Stimulated activated CD8-positive, alpha-beta memory T cell treated with anti-CD3 and anti-CD28 coated beads, Interleukin-7, amount 100 ng/mL, for 24 hours (primary cell): ENCODE measurements around the gene SLC26A9.

Source experiments
- DNase-seq: peaks from one replicate; pipeline ENCODE4 v3.0.0-alpha.2; 2020; ENCODE audit warnings: low read depth

Gene SLC26A9

GRCh38 chr1:205948886-205949285, 5.6 kb upstream of the SLC26A9 start:
- no peak for DNase-seq

DNA sequence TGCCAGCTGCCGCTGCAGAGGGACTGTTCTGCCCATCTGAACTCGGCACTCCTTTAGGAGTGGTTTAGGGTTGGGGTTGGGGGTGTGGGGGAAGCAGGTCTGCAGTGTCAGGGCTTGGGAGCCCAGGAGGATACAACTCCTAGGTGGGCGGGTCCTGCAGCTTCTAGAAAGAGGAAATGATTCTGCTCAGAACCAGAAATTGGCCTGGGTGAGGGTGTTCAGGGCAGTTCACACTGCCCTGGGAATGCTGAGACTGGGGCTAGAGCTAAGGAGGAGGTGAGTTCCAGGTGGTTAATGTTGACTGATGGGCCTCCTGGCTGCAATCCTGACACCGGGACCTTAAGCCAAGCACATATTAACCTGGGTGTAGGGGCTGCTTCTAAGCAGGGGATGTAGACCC, 4.8 kb upstream of the SLC26A9 start:
- no peak for DNase-seq

DNA sequence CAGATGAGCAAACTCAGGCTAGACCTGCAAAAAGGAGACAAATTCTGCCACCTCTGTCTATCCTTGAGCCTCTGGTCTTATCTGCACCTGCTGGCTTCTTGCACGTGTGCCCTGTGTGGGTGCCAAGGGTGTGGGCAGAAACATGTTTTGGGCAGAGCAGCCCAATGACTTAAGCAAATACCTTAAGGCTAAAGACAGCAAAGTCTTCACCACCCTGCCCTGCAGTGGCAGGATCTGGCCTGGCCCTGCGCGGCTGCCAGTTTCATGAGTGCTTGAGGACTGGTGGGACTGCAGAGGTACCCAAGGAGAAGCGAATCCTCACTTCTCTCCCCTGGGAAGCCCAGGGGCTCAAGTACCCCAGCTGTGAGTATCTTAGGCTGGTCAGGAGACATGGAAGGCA, 3.8 kb upstream of the SLC26A9 start:
- no peak for DNase-seq

- no peak for DNase-seq
Observed at GRCh38 chr1:205945069-205945468, 1.8 kb upstream of the SLC26A9 start.

DNA sequence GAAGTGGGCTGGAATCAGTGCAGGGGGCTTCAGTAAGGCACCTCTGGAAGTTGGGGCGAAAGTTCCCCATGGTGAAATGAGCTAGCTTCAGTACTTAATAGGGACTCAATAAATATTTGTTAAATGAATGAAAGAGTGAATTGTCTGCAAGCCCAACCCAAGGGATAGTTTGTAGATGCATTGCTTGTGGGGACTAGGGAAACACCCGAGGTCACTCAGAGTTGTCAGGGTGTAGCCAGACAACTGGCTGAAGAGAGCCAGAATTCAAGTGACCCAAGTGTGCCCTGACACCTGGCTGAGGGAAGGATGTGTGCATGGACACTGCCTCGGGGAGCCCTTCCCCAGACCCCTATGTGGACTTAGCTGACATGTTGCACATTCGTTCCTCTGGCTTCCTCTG, 1.3 kb upstream of the SLC26A9 start:
- no peak for DNase-seq

DNA sequence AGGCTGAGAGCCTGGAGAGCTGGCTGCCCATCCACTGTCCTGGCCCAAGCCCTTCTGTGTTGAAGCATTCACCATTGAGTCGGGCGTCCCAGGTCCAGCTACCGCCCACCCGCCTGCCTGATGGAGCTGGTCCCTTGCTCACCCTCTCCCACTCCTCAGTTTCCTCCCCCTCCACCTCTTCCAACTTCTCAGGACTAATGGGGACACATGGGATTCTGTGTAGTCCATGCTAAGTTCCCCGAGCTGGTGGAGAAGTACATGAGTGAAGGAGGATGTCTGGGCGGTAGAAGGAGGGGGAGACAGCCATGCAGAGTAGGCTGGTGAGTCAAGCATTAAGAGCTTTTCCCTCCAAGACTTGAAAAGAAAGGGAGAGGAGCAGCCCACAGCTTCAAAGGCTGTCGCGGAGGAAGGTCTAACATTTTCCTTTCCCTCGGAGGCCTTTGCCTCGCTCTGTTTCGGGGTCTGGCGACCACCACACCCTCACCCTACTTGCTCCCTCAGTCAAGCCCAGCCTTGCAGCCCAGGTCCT, 561 bp downstream of the SLC26A9 start:
- DNase-seq, result no peak

DNA sequence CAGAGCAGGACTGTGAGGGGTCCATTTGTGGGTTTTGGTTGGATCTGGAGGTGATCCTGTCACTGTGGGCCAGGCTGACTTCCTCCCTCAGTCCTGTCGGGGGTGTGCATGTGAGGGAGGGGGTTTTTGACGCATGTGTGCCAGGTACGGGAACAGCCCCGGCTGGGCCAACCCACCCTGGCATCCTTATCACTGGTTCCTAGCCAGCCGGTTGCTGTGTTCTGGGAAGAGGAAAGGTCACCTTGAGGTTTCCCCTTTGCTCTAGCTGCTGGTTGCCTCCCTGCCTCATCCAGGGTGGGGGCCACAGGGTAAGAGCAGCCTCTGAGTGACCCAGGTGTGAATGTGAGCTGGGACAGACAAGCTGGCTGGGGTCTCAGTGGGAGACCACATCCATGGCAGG, 2.5 kb downstream of the SLC26A9 start:
- DNase-seq, result no peak

DNA sequence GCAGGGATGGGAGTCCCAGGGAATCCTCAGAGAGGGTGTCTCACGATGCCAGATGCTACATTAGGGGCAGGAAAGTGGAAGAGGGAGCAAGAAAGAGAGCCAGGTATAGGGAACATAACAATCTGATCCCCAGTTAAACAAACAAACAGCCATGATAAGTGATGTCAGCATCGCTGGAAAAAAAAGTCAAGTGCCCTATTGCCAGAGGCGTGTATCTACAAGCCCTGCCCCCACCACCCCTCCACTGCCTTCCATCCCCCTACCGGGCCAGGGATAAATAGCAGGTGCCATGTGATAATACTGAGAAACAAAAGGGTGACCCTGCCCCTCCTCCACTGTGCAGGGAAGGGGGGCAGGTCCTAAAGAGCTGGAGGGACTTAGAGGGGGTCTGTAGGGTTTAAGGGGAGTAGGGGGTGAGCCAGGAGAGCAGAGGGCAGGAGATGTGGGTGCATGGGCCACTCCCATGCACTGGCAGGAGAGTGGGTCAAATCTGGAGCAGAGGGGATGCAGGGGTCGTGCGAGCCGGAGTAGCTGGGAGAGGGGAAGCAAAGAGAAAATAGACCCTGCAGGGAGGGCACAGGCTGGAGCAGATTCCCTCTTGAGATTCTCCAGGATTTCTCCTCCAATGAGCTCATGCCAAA, 3.4 kb downstream of the SLC26A9 start:
- DNase-seq, result no peak

- DNase-seq, result no peak
Observed at GRCh38 chr1:205938682-205939081, 4.6 kb downstream of the SLC26A9 start.

DNA sequence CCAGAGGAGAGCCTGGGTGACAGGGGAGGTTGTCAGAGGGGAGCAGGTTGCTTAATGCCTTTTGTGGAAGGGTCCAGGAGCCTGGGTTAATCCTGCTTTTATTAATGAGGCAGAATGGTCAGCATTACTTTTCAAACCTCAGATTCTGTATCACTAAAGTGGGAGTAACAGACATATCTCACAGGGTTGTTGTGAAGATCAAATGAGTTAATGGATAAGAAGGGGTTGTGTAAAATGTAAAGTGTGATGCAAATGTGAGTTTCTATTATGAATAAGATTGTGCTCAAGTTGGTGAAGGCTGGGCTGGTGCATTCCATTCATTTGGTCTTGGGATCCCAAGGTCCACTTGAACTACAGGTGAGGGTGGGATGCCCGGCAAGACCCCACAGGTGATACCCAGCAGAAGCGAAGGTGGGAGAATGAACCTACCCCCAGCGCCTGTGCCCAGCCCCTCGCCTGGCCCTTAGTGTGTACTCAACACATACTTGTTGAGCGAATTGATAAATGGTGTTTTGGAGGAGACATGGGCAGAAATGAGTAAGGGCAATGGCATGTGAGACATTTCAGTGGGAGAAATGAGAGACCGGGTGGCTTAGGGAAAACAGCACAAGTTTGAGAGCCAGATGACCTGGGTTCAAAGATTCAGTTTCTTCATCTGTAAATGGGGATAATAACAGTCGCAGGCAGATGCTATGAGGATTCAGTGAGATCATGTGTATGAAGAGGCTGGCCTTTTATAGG, 6.2 kb downstream of the SLC26A9 start:
- DNase-seq, result no peak

GRCh38 chr1:205936311-205936710, 6.9 kb downstream of the SLC26A9 start:
- no peak for DNase-seq

- DNase-seq, result no peak
Observed at GRCh38 chr1:205935869-205936268, 7.4 kb downstream of the SLC26A9 start.

GRCh38 chr1:205934788-205935187, 8.5 kb downstream of the SLC26A9 start:
- no peak for DNase-seq

DNA sequence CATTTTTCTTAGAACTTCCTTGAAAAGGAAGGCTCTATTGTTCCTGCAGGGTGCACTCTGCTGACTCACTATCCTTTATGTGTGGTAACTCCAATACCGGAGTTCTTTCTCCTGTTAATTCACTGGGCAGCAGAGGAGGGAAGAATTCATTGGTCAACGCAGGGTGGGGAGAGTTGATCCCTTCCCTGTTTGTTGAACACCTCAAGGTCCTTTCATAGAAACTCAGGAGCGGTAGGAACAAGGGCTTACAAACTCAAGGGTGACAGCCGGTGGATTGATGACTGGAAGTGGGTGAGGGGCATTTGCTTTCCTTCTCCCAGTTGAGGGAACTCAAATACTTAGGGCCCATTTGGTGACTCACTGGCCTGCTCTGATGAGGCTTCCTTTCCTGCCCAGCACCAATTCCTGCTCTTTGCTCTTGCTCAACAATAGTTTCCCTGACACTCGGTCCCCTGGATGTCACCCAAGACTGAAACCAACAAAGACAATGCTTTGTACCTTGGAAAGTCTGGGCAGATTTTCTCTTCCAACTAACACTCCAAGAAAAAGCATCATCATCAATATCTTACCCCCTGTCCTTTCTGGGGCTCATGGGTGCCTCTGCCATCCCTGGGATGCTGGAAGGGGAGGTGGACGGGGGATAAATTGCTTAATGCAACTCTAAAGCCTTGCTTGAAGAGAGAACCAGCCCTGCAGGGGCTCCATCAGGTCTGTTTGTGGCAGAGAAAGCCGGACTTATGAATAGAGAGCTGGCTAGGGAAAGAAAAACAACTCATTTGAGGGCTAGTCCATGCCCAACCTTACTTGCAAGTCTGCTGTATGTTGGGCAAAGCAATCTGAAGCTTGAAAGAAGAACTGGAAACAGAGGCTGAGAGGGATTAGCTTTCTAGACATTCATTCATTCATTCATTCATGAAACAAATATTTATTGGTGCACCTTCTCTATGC, 9.3 kb downstream of the SLC26A9 start:
- no peak for DNase-seq

DNA sequence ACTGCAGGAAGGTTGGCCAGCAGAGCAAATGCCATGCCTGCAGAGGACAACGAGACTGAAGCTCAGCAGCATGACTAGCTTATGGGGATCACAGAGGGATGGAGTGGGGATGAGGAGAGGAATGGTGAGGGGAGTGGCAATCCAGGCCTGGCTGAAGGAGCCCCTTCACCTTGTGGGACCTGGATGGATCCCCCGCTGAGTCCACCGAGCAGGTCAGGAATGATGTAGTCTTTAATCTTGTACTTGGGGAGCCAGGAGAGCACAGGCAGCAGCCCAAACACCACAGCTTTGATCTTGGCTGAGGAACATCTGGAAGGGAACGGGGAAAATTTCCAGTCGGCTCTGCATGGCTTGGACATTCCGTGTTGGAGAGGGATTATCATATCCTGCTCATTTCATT, 10.5 kb downstream of the SLC26A9 start:
- no peak for DNase-seq

DNA sequence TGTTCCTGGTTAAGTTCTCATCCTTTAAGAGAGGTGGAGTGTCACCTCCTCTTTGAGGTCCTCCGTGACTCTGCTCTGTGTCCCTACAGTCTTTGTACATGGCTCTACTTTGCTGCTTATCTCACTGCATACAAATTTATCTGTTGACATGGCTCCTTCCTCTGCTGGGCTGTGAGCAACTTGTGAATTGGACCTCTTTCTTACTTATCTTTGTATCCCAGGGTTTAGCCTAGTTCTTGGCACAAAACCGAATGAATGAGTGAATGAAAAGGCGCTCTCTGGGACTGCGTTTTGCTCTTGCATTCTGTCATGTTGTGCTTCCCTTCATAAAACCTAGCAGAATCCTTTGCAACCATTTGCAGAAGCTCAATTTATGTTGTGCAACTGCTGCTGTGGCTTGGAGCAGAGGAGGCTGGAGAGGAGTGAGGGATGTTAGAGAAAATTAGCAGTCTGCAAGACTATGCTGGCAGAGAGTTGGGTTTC, 12.4 kb downstream of the SLC26A9 start:
- DNase-seq, result no peak

DNA sequence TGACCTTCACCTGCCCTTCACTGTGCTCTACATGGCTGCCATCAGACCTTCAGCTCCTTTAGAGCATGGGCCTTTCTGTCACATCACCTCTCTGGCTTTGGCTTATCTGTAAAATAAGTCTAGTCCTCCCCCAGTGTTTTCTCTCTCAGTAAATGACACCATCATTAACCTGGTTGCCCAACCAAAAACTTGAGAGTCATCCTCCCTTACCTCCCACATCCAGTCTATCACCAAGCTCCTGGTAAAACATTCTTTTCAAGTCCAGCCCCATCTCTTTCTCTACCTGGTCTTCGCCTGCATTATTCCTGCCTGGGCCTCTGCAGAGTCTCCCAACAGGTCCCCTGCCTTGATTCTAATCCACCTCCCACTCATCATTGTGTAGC, 13.1 kb downstream of the SLC26A9 start:
- DNase-seq, result no peak

- no peak for DNase-seq
Observed at GRCh38 chr1:205929496-205930194, 13.6 kb downstream of the SLC26A9 start.

DNA sequence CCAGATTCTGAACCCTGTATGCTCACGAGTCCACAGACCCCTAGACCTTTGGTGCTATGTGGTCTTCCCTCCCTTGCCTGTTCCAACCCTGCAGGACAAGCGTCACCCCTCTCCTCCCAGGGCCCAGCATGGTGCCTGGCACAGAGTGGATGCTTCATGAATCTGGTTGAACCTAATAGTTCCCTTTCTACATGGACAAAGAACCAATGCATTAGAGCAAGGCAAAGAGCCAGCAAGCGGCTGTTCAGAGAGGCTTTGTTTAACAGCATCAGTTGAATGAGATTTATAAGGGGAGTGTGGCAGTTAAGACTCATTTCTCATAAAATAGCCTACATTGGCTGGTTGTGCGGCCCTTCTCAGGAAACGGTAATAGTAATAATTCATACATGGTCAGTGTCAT, 14.9 kb downstream of the SLC26A9 start:
- no peak for DNase-seq

GRCh38 chr1:205927676-205928075, 15.6 kb downstream of the SLC26A9 start:
- no peak for DNase-seq

DNA sequence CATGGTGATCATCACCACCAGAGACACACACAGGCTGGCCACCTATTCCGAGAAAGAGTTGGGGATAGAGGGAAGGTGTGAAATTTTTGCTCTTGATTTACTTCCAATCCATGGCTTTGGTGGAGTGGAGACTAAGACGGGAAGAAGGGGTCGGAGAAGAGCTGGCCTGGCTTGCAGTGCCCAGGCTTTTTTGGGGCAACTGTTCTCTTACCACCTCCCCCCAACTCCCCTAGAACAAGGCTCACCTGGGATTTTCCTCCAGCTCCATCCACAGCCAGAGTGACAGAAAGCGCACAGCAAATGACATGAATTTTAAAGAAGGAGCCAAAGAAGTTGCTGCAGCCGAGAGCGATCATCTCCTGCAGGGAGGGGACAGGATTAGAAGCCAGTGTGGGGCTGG, 16.0 kb downstream of the SLC26A9 start:
- DNase-seq, result no peak

DNA sequence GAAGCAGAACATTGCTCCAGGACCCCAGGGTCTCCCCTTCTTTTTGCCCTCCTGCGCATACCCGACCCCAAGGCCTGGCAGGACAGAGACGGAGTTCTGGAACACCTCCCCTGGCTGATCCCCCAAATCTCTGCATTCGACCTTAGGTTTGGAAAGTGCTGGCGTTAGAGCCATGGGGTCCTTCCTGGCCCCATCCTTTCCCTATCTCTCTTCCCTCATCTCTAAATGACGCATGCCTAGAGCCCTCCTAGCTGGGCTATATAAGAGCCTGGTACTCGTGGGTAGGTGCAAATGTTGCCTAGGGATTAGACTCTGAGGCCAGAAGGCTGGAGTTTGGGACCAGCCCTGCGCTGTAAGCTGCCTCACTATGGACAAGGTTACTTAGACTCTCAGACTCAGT, 16.6 kb downstream of the SLC26A9 start:
- no peak for DNase-seq
